Aortic smooth muscle cell (primary cell): ENCODE measurements around the gene BZW2. TPM values are rescaled to one million over a fixed set of nuclear protein-coding genes. Genes with fewer than 3 reads are reported as not detected.

Experiments
- total RNA-seq: library from RNA; depleted of rRNA; stranded (reverse); fragments of >200 nt; gene quantifications from 2 replicates; pipeline ENCODE4 v1.2.3, GENCODE V29; 2014

The BZW2 gene
- total RNA-seq: 30.9 and 33.7 TPM in 2 replicates

GRCh38 chr7:16645593-16646471 lies at the start of gene BZW2, which contains the start of gene ANKMY2:
TSS of gene BZW2 (plus strand) at chr7:16646181. CDS start at chr7:16665444, 19,263 bp downstream.
TSS of gene ANKMY2 (minus strand) at chr7:16645754. CDS start at chr7:16645573, 181 bp downstream.

GRCh38 chr7:16753102-16753931 lies 107.3 kb downstream of the BZW2 start, which contains the start of gene TSPAN13:
TSS of gene TSPAN13 (plus strand) at chr7:16753755. CDS start at chr7:16753968, 213 bp downstream.

Other genes starting within 250 kb of the BZW2 start
- gene CRPPA, start 224.6 kb upstream of the BZW2 start, total RNA-seq: 2.0 and 2.7 TPM in 2 replicates
- 0.81 TPM in 1 of 2 replicates, not detected in the other for gene SOSTDC1, start 180.4 kb upstream of the BZW2 start, total RNA-seq
- gene LRRC72, start 119.4 kb upstream of the BZW2 start, total RNA-seq: not detected in 2 replicates
- 20.2 and 26.5 TPM in 2 replicates for gene ANKMY2, start 427 bp upstream of the BZW2 start, total RNA-seq
- gene TSPAN13, start 107.6 kb downstream of the BZW2 start, total RNA-seq: 1.6 and 1.8 TPM in 2 replicates
- not detected in 2 replicates for gene AGR2, start 158.8 kb downstream of the BZW2 start, total RNA-seq
- gene AGR3, start 235.8 kb downstream of the BZW2 start, total RNA-seq: not detected in 2 replicates